ENCODE data around the gene DTL.

GRCh38 chr1:212082765-212083406, 47.3 kb downstream of the DTL start:
- no peak for TF ChIP-seq BHLHE40 (IDR thresholded peaks at IDR 0.05; ENCODE audit: borderline replicate concordance)
- no peak for TF ChIP-seq FOXM1 (IDR thresholded peaks at IDR 0.05; ENCODE audit: borderline replicate concordance)
- TF ChIP-seq FOXK2 (IDR thresholded peaks at IDR 0.05): no peak
- no peak for TF ChIP-seq ELF4 (IDR thresholded peaks at IDR 0.05)
- TF ChIP-seq SP1 (IDR thresholded peaks at IDR 0.05): no peak
- TF ChIP-seq TARDBP (IDR thresholded peaks at IDR 0.05): no peak
- no peak for TF ChIP-seq SUZ12 (IDR thresholded peaks at IDR 0.05)
- no peak for TF ChIP-seq NFRKB (IDR thresholded peaks at IDR 0.05)

All from HEK293T (cell line).